ENCODE measurements around the gene PRSS27.
A peak's percentile ranks its signal among the peaks of the same experiment; 100 is the strongest.
"Not testable (repeated sequence)": the region's sequence is repeated elsewhere in the genome, so short reads cannot be mapped to it uniquely, and the experiment has no call there.

Gene PRSS27

GRCh38 chr16:2692251-2692947, 27.6 kb downstream of the PRSS27 start:
- peak in 1 of 2 donors; percentile 38 for DNase-seq

- DNase-seq = no peak
Observed at GRCh38 chr16:2691491-2692248, 28.4 kb downstream of the PRSS27 start.

GRCh38 chr16:2690852-2691251, 29.2 kb downstream of the PRSS27 start:
- no peak for DNase-seq

- peak; percentile 68 to 80 for DNase-seq
Observed at GRCh38 chr16:2689968-2690801, 29.8 kb downstream of the PRSS27 start.

- DNase-seq = not testable (repeated sequence)
Observed at GRCh38 chr16:2689422-2689821, 30.6 kb downstream of the PRSS27 start.

GRCh38 chr16:2687531-2688308, 32.3 kb downstream of the PRSS27 start:
- no peak for DNase-seq

- peak; percentile 85 to 93 for DNase-seq
Observed at GRCh38 chr16:2686912-2687507, 33.0 kb downstream of the PRSS27 start.

- DNase-seq = not testable (repeated sequence)
Observed at GRCh38 chr16:2686075-2686474, 33.9 kb downstream of the PRSS27 start.

GRCh38 chr16:2683041-2683440, 37.0 kb downstream of the PRSS27 start:
- peak in 1 of 2 donors; percentile 24 for DNase-seq

- DNase-seq = peak; percentile 98 to 100
Observed at GRCh38 chr16:2682209-2683021, 37.6 kb downstream of the PRSS27 start, which contains the start of gene KCTD5. TSS of gene KCTD5 (plus strand) at chr16:2682523. CDS start at chr16:2682549, 26 bp downstream.

GRCh38 chr16:2680360-2680759, 39.7 kb downstream of the PRSS27 start:
- not testable (repeated sequence) for DNase-seq

- not testable (repeated sequence) for DNase-seq
Observed at GRCh38 chr16:2679902-2680301, 40.1 kb downstream of the PRSS27 start.

- not testable (repeated sequence) for DNase-seq
Observed at GRCh38 chr16:2678206-2678965, 41.6 kb downstream of the PRSS27 start.

GRCh38 chr16:2676937-2677336, 43.1 kb downstream of the PRSS27 start:
- DNase-seq = not testable (repeated sequence)

- DNase-seq = peak in 1 of 2 donors; percentile 19
Observed at GRCh38 chr16:2675714-2676113, 44.3 kb downstream of the PRSS27 start.

- DNase-seq = no peak
Observed at GRCh38 chr16:2675021-2675420, 45.0 kb downstream of the PRSS27 start.

GRCh38 chr16:2673066-2673999, 46.7 kb downstream of the PRSS27 start:
- peak; percentile 96 to 100 for DNase-seq

GRCh38 chr16:2671741-2672140, 48.3 kb downstream of the PRSS27 start:
- no peak for DNase-seq

- peak in 1 of 2 donors; percentile 20 for DNase-seq
Observed at GRCh38 chr16:2671193-2671592, 48.8 kb downstream of the PRSS27 start.
